HepG2 (cell line): Measurements from ENCODE around the gene KISS1R. TPM values are rescaled to one million over a fixed set of nuclear protein-coding genes. Genes with fewer than 3 reads are reported as not detected.

Experiments used
- ARID4A ChIP-seq: sonication (generic); formaldehyde crosslinking; IDR thresholded peaks from 2 replicates; pipeline ENCODE4 v1.5.0; 2020; ENCODE audit warnings: mild to moderate bottlenecking, missing genetic modification reagents, borderline replicate concordance
- ATF2 ChIP-seq: sonication (generic); formaldehyde crosslinking; IDR thresholded peaks from 2 replicates; pipeline ENCODE4 v1.4.0; 2020; ENCODE audit warnings: missing genetic modification reagents
- CREB3 ChIP-seq: sonication (generic); formaldehyde crosslinking; IDR thresholded peaks from 2 replicates; pipeline ENCODE4 v1.5.0; 2020; ENCODE audit warnings: missing genetic modification reagents
- CSRNP1 ChIP-seq: sonication (generic); formaldehyde crosslinking; IDR thresholded peaks from 2 replicates; pipeline ENCODE4 v1.8.1; 2023; ENCODE audit warnings: mild to moderate bottlenecking, missing genetic modification reagents
- ESRRA ChIP-seq: sonication (generic); formaldehyde crosslinking; IDR thresholded peaks from 2 replicates; pipeline ENCODE4 v1.5.1; 2020; ENCODE audit warnings: mild to moderate bottlenecking, low read depth, missing genetic modification reagents
- KDM2A ChIP-seq: sonication (generic); formaldehyde crosslinking; IDR thresholded peaks from 2 replicates; pipeline ENCODE4 v1.4.0; 2020; ENCODE audit warnings: low read depth, missing genetic modification reagents, borderline replicate concordance
- MBD4 ChIP-seq: IDR thresholded peaks from 2 replicates; pipeline ENCODE4 v1.6.1; 2012; ENCODE audit warnings: low read length, inconsistent platforms, borderline replicate concordance
- MTERF4 ChIP-seq: sonication (generic); formaldehyde crosslinking; IDR thresholded peaks from 2 replicates; pipeline ENCODE4 v1.8.0; 2023; ENCODE audit warnings: mild to moderate bottlenecking, missing genetic modification reagents
- MXD3 ChIP-seq: IDR thresholded peaks from 2 replicates; pipeline ENCODE4 v1.6.1; 2016; ENCODE audit warnings: mild to moderate bottlenecking, missing biosample characterization, missing genetic modification reagents
- NKX3-1 ChIP-seq: sonication (generic); formaldehyde crosslinking; IDR thresholded peaks from 2 replicates; pipeline ENCODE4 v1.5.0; 2020; ENCODE audit warnings: missing genetic modification reagents
- NR2F2 ChIP-seq: IDR thresholded peaks from 2 replicates; pipeline ENCODE4 v1.6.1; 2012; ENCODE audit warnings: low read depth, inconsistent platforms, borderline replicate concordance
- RBM39 ChIP-seq: fragments of 200-400 bp; formaldehyde crosslinking; IDR thresholded peaks from one replicate; pipeline ENCODE4 v1.6.1; 2018; ENCODE audit warnings: antibody characterized with exemption, mild to moderate bottlenecking, low read depth, low read length; ENCODE audit not compliant: poor library complexity, severe bottlenecking
- RFX5 ChIP-seq: IDR thresholded peaks from 2 replicates; pipeline ENCODE4 v1.6.1; 2011; ENCODE audit warnings: low read depth, low read length, improper control_type of control experiment
- SNAI1 ChIP-seq: sonication (generic); formaldehyde crosslinking; IDR thresholded peaks from 2 replicates; pipeline ENCODE4 v1.5.0; 2020; ENCODE audit warnings: mild to moderate bottlenecking, missing genetic modification reagents, borderline replicate concordance
- ZBTB8A ChIP-seq: sonication (generic); formaldehyde crosslinking; IDR thresholded peaks from 2 replicates; pipeline ENCODE4 v1.4.0; 2020; ENCODE audit warnings: mild to moderate bottlenecking, low read depth, missing genetic modification reagents, borderline replicate concordance
- ZC3H4 ChIP-seq: sonication (generic); formaldehyde crosslinking; IDR thresholded peaks from 2 replicates; pipeline ENCODE4 v1.4.0; 2020; ENCODE audit warnings: missing genetic modification reagents, borderline replicate concordance
- ZFP90 ChIP-seq: sonication (generic); formaldehyde crosslinking; IDR thresholded peaks from 2 replicates; pipeline ENCODE4 v1.8.0; 2022; ENCODE audit warnings: missing genetic modification reagents, mild to moderate bottlenecking, inconsistent platforms, borderline replicate concordance
- ZFY ChIP-seq: sonication (generic); formaldehyde crosslinking; IDR thresholded peaks from 2 replicates; pipeline ENCODE4 v1.4.0; 2020; ENCODE audit warnings: missing genetic modification reagents
- ZNF234 ChIP-seq: sonication (generic); formaldehyde crosslinking; conservative IDR thresholded peaks from 2 replicates; pipeline ENCODE4 v1.5.1; 2020; ENCODE audit warnings: mild to moderate bottlenecking, missing genetic modification reagents
- ZNF563 ChIP-seq: sonication (generic); formaldehyde crosslinking; IDR thresholded peaks from 2 replicates; pipeline ENCODE4 v1.8.0; 2022; ENCODE audit warnings: mild to moderate bottlenecking, moderate library complexity, missing genetic modification reagents
- polyA plus RNA-seq, 8 experiments: library from polyadenylated mRNA; depleted of rRNA in 3 of 8; stranded (reverse) in 7 of 8; unstranded in 1 of 8; fragments of >200 nt; fragmentation: Illumina TruSeq in 4 of 8; extraction: Trizol in 4 of 8; gene quantifications; 2 replicates each; pipeline versions ENCODE4 v1.2.1 to v1.2.3, GENCODE V29; 2011 to 2016; ENCODE audit warnings: low read depth in 4 of 8, missing spikeins in 1 of 8, mixed read lengths in 1 of 8; ENCODE audit not compliant: insufficient read depth in 1 of 8
- total RNA-seq, 5 experiments: library from RNA; depleted of rRNA; stranded (reverse); fragments of >200 nt; fragmentation: Illumina TruSeq; extraction: Trizol; gene quantifications; 2 replicates each; pipeline ENCODE4 v1.2.3, GENCODE V29; 2016; ENCODE audit warnings: low read depth in 1 of 5

KISS1R gene
- total and polyA plus RNA-seq, 2 of the 13 experiments (the other 11 are each of a cell fraction or from before 2014, with no cell fraction given), result 1.1 to 10.2 TPM

GRCh38 chr19:925087-925525 is 8.0 kb downstream of the KISS1R start (continued):
- TF ChIP-seq CSRNP1 (CRISPR knock-in tag) (no peak; the same call in 1 of the 2 replicates), MBD4 (no peak), ZNF234 (CRISPR knock-in tag) (no peak), KDM2A (peak; percentile 59; the same call in 1 of the 2 replicates), ZFY (CRISPR knock-in tag) (peak; percentile 39; the same call in 1 of the 2 replicates), ZC3H4 (no peak), ESRRA (CRISPR knock-in tag) (0 out of 2 replicates have a peak, but pooled peaks have one; percentile 3), NKX3-1 (CRISPR knock-in tag) (no peak), ZNF563 (CRISPR knock-in tag) (peak; percentile 25; the same call in 1 of the 2 replicates), CREB3 (CRISPR knock-in tag) (no peak), ZBTB8A (no peak), RFX5 (no peak), MTERF4 (CRISPR knock-in tag) (0 out of 2 replicates have a peak, but pooled peaks have one; percentile 23), ZFP90 (CRISPR knock-in tag) (no peak), MXD3 (CRISPR knock-in tag) (peak; percentile 96), RBM39 (peak; percentile 64), ATF2 (0 out of 2 replicates have a peak, but pooled peaks have one; percentile 17), SNAI1 (CRISPR knock-in tag) (0 out of 2 replicates have a peak, but pooled peaks have one; percentile 43), ARID4A (CRISPR knock-in tag) (peak; percentile 50; the same call in 1 of the 2 replicates), NR2F2 (no peak)
